ENCODE measurements around the gene EPHA5. TPM values are rescaled to one million over a fixed set of nuclear protein-coding genes. Genes with fewer than 3 reads are reported as not detected.
A peak's percentile ranks its signal among the peaks of the same experiment; 100 is the strongest.

EPHA5 gene
- total RNA-seq, 2 donors from 2014 or later: under 0.01 TPM; not detected in 1

DNA sequence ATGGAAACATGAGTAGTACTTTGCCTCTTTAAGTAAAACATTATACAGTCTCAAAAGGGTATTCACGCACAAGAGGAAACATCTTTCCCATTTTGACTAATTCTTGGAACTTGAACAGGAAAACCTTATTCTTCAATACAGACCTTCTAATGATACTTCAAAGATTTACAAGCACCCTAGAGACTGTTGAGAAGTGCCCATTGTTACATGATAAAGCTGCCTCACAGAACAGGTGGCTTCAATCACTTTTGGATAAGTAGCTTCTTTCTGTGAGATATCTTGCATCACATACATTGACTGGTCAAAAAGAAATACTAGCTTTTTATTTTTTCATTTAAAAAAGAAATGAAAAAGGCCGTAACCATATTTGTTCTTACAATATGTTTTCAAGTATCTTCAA is 219.4 kb downstream of the EPHA5 start:
- 80 to 87% methylated on average over 2 of the region's 2 CpGs for WGBS, 2 donors
- Histone ChIP-seq H3K36me3 (replicated peaks in 1 of 2; ENCODE audit: insufficient read depth in 1 of 2, low read depth in 2 of 2) (no peaks in the 10 kb centered on the region), H3K27ac (no peak overlapping the region), H3K4me3 (no peak overlapping the region), H3K9me3 (no peaks in the 10 kb centered on the region), H3K27me3 (no peaks in the 10 kb centered on the region), H3K4me1 (no peaks in the 10 kb centered on the region)
- intact Hi-C loops (cut with DNase I): no loop called here
- DNase-seq (no peak), ATAC-seq (no peak)
- no peak for TF ChIP-seq POLR2A (IDR thresholded peaks at IDR 0.05)
- TF ChIP-seq, protein P1, sequence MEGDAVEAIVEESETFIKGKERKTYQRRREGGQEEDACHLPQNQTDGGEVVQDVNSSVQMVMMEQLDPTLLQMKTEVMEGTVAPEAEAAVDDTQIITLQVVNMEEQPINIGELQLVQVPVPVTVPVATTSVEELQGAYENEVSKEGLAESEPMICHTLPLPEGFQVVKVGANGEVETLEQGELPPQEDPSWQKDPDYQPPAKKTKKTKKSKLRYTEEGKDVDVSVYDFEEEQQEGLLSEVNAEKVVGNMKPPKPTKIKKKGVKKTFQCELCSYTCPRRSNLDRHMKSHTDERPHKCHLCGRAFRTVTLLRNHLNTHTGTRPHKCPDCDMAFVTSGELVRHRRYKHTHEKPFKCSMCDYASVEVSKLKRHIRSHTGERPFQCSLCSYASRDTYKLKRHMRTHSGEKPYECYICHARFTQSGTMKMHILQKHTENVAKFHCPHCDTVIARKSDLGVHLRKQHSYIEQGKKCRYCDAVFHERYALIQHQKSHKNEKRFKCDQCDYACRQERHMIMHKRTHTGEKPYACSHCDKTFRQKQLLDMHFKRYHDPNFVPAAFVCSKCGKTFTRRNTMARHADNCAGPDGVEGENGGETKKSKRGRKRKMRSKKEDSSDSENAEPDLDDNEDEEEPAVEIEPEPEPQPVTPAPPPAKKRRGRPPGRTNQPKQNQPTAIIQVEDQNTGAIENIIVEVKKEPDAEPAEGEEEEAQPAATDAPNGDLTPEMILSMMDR (IDR thresholded peaks at IDR 0.05): no peak

GRCh38 chr4:65437102-65437501 is 233.2 kb downstream of the EPHA5 start:
- ATAC-seq (no peak), DNase-seq (no peak)
- Histone ChIP-seq H3K9me3 (no peaks in the 10 kb centered on the region), H3K27me3 (no peaks in the 10 kb centered on the region), H3K27ac (no peak overlapping the region), H3K4me3 (no peak overlapping the region), H3K4me1 (no peaks in the 10 kb centered on the region), H3K36me3 (replicated peaks in 1 of 2; ENCODE audit: insufficient read depth in 1 of 2, low read depth in 2 of 2) (no peaks in the 10 kb centered on the region)
- TF ChIP-seq, protein P1 (IDR thresholded peaks at IDR 0.05): no peak
- TF ChIP-seq POLR2A (IDR thresholded peaks at IDR 0.05): no peak
- intact Hi-C loops (cut with DNase I): no loop called here
- WGBS, 2 donors: 56 to 82% methylated on average over 1 of the region's 1 CpG

DNA sequence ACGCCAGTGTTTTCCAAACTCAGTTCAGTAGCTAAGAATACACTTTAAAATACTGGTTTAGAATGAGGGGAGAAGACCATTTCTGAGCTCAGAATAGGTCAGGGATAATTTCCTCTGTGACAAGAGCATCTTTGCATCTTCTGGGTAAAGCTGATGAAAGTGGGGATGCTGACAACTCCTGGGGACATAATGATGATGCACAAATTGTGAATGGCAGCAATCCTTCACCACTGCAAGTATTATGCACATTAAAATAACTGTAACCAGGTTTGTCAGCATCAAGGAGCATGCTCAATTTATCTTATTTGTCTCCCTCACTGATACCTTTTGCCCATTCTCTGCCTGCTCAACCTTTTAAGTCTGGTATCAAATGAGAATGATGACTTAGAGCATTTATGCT is 248.2 kb downstream of the EPHA5 start:
- 43 to 55% methylated on average over 1 of the region's 1 CpG for WGBS, 2 donors
- H3K27me3 ChIP-seq: no peaks in the 10 kb centered on the region
- no peaks in the 10 kb centered on the region for H3K4me1 ChIP-seq
- no peak overlapping the region for H3K27ac ChIP-seq
- no peak overlapping the region for H3K4me3 ChIP-seq
- DNase-seq (no peak), ATAC-seq (no peak)
- no peaks in the 10 kb centered on the region for H3K36me3 ChIP-seq (replicated peaks in 1 of 2; ENCODE audit: insufficient read depth in 1 of 2, low read depth in 2 of 2)
- intact Hi-C loops (cut with DNase I): no loop called here
- no peaks in the 10 kb centered on the region for H3K9me3 ChIP-seq
- TF ChIP-seq, protein P1 (IDR thresholded peaks at IDR 0.05): no peak
- TF ChIP-seq POLR2A (IDR thresholded peaks at IDR 0.05): no peak

DNA sequence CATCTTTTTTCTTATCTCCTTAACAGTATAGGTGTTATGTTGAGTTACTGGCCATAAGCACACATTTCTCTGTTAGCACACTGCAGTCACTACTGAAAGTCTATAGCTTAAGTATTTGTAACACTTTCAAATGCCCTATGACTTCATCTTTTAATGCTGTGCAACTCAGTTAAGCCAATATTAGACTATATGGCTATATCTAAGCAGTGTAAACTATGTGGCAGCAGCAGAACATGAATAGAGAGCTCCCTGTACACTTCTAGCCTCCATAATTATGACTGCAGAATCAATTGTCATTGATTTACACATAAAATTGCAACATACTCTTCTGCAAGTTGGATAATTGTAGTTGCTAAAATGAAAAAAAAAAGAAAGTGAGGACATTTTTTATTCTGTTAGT is 250.3 kb downstream of the EPHA5 start:
- Histone ChIP-seq H3K4me1 (peaks cover 5% of the 10 kb centered on the region), H3K27me3 (no peaks in the 10 kb centered on the region), H3K27ac (no peak overlapping the region), H3K36me3 (replicated peaks in 1 of 2; ENCODE audit: insufficient read depth in 1 of 2, low read depth in 2 of 2) (no peaks in the 10 kb centered on the region), H3K9me3 (no peaks in the 10 kb centered on the region), H3K4me3 (no peak overlapping the region)
- DNase-seq: no peak
- no peak for TF ChIP-seq POLR2A (IDR thresholded peaks at IDR 0.05)
- TF ChIP-seq, protein P1 (IDR thresholded peaks at IDR 0.05): no peak
- no peak for ATAC-seq
- intact Hi-C loops (cut with DNase I): no loop called here

DNA sequence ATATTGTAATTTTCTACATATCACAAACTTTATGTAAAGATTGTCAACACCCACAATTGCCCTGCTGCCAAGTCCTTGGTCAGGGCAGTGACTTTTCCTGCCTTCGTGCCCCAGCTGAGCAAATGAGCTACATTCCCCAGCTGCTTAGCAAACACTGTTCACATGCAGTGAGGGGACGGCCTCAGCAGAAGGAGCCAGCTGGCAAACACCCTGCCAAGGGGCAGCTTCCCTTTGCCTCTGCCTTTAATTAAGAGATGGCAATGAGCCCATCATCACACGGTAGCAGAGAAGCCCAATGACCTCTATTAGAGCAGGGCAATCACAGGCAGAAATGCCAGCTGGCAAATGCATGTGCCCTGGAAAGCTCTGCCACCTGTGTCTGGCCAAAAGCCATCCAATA is 253.4 kb downstream of the EPHA5 start:
- no peaks in the 10 kb centered on the region for H3K9me3 ChIP-seq
- intact Hi-C loops (cut with DNase I): no loop called here
- WGBS, 2 donors: 2 to 16% methylated on average over 3 of the region's 3 CpGs
- H3K36me3 ChIP-seq (replicated peaks in 1 of 2; ENCODE audit: insufficient read depth in 1 of 2, low read depth in 2 of 2): no peaks in the 10 kb centered on the region
- ATAC-seq (peak; percentile 99), DNase-seq (peak; percentile 92 to 98 (median 97))
- H3K27me3 ChIP-seq: no peaks in the 10 kb centered on the region
- H3K27ac ChIP-seq: peak overlapping the region in 1 of 4 donors; percentile 40
- no peak overlapping the region for H3K4me3 ChIP-seq
- TF ChIP-seq POLR2A (IDR thresholded peaks at IDR 0.05): no peak
- TF ChIP-seq, protein P1 (IDR thresholded peaks at IDR 0.05): peak in 1 of 7 experiments; percentile 15
- peaks cover 5% of the 10 kb centered on the region for H3K4me1 ChIP-seq
